GM15510 (cell line): ENCODE data around the gene ITM2C.

ENCODE experiments used
- POLR2A ChIP-seq: IDR thresholded peaks from 3 replicates; pipeline ENCODE4 v1.6.1; 2011; ENCODE audit warnings: borderline replicate concordance; ENCODE audit not compliant: insufficient read length; ENCODE audit errors: extremely low read depth

The ITM2C gene

DNA sequence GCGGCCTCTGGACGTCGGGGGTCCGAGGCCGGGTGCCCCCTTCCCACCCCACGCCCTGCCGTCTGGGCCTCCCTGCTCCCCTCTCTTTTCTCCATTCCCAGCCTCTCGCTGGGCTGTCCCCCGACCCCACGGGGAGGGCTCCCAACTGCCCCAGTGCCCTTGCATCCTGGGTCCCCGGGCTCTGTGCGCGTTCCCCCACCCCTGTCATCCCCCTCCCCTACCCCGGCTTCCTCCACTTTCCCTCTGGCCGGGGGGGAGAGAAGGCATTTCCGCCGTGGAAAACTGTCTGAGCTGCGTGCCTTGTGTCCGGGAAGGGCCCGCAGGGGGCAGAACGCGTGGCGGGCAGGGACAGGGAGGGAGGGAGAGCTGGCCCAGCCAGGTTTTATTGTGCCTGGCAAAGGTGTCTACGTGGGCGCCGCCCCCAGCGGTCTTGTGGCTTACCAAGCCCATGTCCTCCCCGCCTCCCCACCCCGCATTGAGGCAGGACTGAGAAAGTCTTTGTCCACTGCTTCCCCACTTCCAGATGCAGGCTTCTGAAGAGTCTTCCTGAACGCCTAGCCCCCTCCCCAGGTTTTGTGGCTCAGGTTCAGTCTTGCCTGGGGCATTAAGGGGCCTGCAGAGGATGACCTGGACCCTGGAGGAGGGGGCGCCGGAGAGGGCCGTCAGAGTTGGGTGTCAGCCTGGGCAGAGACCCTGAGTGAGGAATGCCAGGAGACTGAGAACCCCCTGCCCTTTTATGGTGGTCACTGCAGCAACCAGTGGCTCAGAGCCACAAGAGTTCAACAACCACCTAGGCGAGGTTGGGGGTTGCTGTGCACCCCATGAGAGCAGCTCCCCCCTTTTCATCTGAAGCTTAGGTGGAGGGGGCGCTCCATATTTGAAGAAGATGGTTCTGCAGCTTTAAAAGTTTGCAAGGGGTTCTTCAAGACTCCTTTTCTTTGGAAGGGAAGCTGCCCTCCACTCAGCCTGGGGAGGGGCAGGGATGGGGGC, 1.3 kb downstream of the ITM2C start:
- TF ChIP-seq POLR2A, result no peak

- TF ChIP-seq POLR2A, result no peak
These were observed 2.2 kb downstream of the ITM2C start for GRCh38 chr2:230866756-230867523.

GRCh38 chr2:230868161-230868946, 3.6 kb downstream of the ITM2C start:
- no peak for TF ChIP-seq POLR2A

DNA sequence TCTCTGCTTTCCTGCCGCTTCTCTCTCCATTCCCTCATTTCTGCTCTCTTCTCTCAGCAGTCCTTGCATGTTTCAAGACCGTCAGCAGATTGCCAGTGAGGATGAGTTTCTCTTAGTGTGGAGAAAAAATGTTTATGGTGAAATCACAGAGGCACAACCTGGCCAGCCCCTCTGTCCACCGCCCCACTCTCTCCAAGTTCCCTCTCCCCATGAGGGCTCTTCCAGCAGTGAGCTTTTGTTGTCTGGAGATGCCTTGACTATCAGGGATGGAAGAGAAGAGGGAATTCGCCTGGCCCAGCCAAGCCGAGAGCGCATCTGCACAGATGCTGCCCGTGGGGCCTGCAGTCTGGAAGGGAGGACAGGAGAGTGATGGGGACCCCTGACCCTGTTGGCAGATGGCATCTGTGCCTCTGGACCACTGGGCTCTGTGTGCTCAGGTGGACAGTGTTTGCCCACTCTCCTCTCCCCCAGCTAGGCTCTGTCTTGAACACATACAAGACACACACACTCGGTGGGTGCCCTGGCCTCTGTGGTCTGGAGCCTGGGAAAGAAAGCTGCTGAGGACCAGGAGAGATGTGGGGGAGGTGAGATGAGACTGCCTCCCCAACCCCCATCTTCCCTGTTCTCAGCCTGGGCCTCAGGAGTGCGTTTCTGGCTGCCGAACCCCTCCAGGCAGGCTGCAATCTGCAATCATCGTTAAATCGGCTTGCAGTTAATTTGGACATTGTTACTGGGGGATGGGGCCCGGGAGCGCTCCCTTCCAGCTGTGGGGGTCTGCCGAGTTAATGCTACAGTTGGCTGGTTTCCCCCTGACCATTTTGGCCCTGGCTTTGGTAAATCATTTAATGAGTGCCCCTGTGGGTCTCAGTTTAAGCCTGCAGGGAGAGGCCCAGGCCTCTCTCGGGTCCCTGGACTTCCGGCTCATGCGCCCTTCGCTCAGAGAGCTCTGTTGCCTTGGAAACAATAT, 4.5 kb downstream of the ITM2C start:
- no peak for TF ChIP-seq POLR2A

- TF ChIP-seq POLR2A, result no peak
These were observed 5.3 kb downstream of the ITM2C start for GRCh38 chr2:230869914-230870543.

GRCh38 chr2:230870544-230871360, 6.0 kb downstream of the ITM2C start:
- no peak for TF ChIP-seq POLR2A

DNA sequence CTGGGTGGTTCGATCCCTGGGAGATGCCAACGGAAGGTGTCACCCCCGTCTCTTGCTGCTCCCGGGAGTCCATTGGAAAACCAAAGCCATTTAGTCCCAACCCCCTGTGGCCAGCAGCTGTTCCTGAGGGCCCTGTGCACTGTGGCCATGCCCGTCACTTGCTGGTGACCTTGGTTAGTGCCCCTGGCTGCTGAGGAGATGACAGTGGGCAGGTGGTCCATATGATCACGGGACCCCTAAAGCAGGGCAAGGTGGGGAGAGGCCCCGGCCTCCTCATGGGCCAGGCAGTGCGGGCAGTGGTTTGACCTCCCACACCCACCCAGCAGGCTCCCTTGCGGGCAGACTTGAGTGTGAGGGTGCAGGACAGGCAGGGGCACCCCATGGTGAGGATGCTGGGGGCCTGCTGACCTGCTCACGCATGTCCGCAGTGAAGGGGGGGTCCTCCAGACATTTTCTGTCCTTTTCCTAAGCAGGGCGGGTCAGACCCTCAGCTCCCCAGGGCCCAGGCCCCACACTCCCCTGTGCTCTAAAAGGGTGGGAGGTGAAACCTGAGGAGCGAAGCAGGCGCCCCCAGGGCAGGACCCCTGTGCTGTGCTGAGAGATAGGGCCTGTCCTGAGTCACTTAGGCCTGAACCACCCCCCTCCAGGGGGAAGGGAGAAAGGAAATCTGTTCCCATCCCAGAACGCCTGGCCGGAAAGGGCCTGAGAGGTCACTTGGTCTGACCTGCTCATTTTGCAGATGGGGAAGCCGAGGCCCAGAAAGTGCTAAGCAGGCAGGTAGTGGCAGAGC, 6.8 kb downstream of the ITM2C start:
- TF ChIP-seq POLR2A, result no peak

DNA sequence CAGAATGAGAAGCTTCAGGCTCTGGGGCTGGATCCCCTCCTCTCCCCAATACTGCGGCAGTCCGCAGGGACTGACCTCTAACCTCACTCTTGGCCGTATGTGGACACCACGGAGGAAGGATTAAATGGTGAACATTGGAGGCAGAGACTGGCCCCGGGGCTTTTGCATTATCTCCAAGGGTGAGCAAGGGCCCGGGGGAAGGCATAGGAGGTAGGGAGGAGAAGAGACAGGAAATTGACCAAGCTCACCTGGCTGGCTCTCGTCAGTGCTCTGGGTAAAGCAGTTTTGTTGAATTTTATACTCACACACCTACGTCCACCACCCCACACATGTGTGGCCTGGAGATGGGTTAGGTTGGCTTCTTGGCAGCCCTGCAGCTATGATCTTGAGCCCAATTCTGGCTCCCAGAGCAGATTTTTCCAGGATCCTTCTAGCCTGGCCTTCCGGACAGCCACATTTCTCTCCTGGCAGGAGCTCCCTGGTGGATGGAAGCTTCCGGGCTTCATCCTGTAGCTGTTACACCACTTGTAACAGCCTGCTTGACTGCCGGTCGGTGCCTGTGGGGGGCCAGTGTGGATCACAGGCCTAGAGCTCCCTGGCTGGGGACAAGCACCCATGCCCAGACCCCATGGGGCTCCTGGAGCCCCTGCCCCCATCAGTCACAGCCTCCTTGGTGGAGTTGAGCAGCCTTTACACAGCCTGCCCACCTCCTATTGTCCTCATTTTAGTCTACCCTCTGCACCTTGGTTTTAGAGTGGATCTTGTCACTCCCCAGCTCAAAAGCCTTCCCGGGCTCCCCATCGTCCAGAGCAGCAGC, 7.6 kb downstream of the ITM2C start:
- TF ChIP-seq POLR2A, result no peak

DNA sequence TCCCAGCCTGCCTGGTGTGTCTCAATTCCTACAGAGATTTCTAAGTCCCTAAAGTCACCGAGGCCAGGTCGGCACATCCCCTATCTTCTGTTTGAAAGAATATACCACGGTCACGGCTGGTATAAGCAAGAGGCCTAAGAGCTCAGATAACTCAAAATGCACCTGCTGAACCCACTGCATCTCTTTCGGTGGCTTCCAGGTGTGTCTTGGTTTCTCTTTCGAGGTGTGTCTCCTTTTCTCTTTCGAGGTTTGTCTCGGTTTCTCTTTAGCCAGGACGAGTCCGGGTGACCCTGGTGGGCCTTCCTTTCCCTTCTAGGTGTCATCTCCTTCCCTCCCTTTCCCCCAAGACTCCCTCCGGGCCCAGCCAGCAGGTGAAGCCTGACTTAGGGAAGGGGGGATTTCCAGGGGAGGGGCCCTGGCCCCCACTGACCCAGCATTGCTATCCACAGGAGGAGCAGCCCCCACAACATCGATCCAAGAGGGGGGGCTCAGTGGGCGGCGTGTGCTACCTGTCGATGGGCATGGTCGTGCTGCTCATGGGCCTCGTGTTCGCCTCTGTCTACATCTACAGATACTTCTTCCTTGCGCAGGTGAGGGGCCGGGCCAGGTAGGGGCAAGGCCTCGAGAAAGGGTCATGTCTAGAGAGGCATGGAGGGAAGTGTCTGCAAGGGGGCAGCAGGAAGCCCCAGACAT, 8.4 kb downstream of the ITM2C start:
- no peak for TF ChIP-seq POLR2A

- no peak for TF ChIP-seq POLR2A
These were observed 9.1 kb downstream of the ITM2C start for GRCh38 chr2:230873661-230874401.

GRCh38 chr2:230874456-230874855, 9.7 kb downstream of the ITM2C start:
- TF ChIP-seq POLR2A, result no peak
